ENCODE measurements around the gene STARD9. TPM values are rescaled to one million over a fixed set of nuclear protein-coding genes. Genes with fewer than 3 reads are reported as not detected.

STARD9 gene
- total RNA-seq, 1 experiment from 2014 or later = 5.0 TPM

DNA sequence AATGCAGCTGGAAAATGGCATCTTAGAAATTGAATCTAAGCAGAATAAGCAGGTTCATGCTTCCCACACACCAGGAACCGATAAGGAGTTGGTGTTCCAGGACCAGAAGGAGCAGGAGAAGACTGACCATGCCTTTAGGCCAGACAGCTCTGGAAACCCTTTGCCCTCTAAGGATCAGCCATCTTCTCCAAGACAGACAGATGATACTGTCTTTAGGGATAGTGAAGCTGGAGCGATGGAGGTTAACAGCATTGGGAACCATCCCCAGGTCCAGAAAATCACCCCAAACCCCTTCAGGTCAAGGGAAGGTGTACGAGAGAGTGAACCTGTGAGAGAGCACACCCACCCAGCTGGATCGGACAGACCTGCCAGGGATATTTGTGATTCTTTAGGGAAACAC, 112.3 kb downstream of the STARD9 start:
- no peaks in the 10 kb centered on the region for H3K27me3 ChIP-seq (ENCODE audit: insufficient read depth, low read length)

More for the DNA sequence above, 112.3 kb downstream of the STARD9 start:
- no peak overlapping the region for H2AFZ ChIP-seq (ENCODE audit: low read depth, low read length, poor library complexity, severe bottlenecking)
- H3K4me1 ChIP-seq (ENCODE audit: control insufficient read depth in 1 of 2, insufficient read depth in 2 of 2, low read length in 2 of 2) = no peaks in the 10 kb centered on the region
- ChIA-PET RAD21 (ENCODE audit: low non-redundant PET in 1 of 2, low total read pairs in 2 of 2, uncharacterized antibody in 2 of 2, unreplicated experiment in 2 of 2) (no interaction called here), CTCF (no interaction called here), POLR2A (no interaction called here)
- H3K9ac ChIP-seq (ENCODE audit: low read length) = no peak overlapping the region
- TF ChIP-seq, protein P1, sequence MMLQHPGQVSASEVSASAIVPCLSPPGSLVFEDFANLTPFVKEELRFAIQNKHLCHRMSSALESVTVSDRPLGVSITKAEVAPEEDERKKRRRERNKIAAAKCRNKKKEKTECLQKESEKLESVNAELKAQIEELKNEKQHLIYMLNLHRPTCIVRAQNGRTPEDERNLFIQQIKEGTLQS (IDR thresholded peaks at IDR 0.05) = no peak
- TF ChIP-seq, protein P2, sequence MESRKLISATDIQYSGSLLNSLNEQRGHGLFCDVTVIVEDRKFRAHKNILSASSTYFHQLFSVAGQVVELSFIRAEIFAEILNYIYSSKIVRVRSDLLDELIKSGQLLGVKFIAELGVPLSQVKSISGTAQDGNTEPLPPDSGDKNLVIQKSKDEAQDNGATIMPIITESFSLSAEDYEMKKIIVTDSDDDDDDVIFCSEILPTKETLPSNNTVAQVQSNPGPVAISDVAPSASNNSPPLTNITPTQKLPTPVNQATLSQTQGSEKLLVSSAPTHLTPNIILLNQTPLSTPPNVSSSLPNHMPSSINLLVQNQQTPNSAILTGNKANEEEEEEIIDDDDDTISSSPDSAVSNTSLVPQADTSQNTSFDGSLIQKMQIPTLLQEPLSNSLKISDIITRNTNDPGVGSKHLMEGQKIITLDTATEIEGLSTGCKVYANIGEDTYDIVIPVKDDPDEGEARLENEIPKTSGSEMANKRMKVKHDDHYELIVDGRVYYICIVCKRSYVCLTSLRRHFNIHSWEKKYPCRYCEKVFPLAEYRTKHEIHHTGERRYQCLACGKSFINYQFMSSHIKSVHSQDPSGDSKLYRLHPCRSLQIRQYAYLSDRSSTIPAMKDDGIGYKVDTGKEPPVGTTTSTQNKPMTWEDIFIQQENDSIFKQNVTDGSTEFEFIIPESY (IDR thresholded peaks at IDR 0.05; ENCODE audit: extremely low read depth, insufficient replicate concordance, low read length) = no peak
- TF ChIP-seq POLR2AphosphoS5 (IDR thresholded peaks at IDR 0.05; ENCODE audit: low read depth, low read length) (no peak), EZH2 (IDR thresholded peaks at IDR 0.05) (no peak), YY1 (IDR thresholded peaks at IDR 0.05; ENCODE audit: extremely low read depth, insufficient replicate concordance, low read depth, low read length) (no peak), JUND (IDR thresholded peaks at IDR 0.05) (no peak), SIN3A (IDR thresholded peaks at IDR 0.05; ENCODE audit: low read depth) (no peak), SRF (IDR thresholded peaks at IDR 0.05; ENCODE audit: low read depth) (no peak), CEBPB (IDR thresholded peaks at IDR 0.05; ENCODE audit: low read depth) (no peak)
- TF ChIP-seq, protein P3, sequence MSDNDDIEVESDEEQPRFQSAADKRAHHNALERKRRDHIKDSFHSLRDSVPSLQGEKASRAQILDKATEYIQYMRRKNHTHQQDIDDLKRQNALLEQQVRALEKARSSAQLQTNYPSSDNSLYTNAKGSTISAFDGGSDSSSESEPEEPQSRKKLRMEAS (IDR thresholded peaks at IDR 0.05) = no peak
- TF ChIP-seq, protein P4, sequence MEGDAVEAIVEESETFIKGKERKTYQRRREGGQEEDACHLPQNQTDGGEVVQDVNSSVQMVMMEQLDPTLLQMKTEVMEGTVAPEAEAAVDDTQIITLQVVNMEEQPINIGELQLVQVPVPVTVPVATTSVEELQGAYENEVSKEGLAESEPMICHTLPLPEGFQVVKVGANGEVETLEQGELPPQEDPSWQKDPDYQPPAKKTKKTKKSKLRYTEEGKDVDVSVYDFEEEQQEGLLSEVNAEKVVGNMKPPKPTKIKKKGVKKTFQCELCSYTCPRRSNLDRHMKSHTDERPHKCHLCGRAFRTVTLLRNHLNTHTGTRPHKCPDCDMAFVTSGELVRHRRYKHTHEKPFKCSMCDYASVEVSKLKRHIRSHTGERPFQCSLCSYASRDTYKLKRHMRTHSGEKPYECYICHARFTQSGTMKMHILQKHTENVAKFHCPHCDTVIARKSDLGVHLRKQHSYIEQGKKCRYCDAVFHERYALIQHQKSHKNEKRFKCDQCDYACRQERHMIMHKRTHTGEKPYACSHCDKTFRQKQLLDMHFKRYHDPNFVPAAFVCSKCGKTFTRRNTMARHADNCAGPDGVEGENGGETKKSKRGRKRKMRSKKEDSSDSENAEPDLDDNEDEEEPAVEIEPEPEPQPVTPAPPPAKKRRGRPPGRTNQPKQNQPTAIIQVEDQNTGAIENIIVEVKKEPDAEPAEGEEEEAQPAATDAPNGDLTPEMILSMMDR (IDR thresholded peaks at IDR 0.05 in 2 of 3, conservative IDR thresholded peaks at IDR 0.05 in 1 of 3; ENCODE audit: borderline replicate concordance in 1 of 3, insufficient read depth in 1 of 3, low read depth in 2 of 3, low read length in 2 of 3) = no peak
- BruUV-seq (replicated peaks) = no TSS peak
- peaks cover 2 to 4% of the 10 kb centered on the region in 2 experiments; a peak in 1 of 4 replicates for H3K36me3 ChIP-seq (ENCODE audit: control insufficient read depth in 1 of 2, insufficient read depth in 2 of 2, low read length in 2 of 2)
- H3K79me2 ChIP-seq (ENCODE audit: insufficient read depth, low read length) = no peaks in the 10 kb centered on the region
- no peaks in the 10 kb centered on the region for H3K9me3 ChIP-seq (ENCODE audit: control insufficient read depth in 1 of 2, insufficient read depth in 1 of 2, low read depth in 1 of 2, low read length in 2 of 2)
- intact Hi-C loops (cut with micrococcal nuclease) = no loop called here
- no peak for ATAC-seq
- no peak for DNase-seq (ENCODE audit: low read depth, low spot score)
- H3K4me2 ChIP-seq (ENCODE audit: low read length) = no peak overlapping the region
- no peaks in the 10 kb centered on the region for H3K9me2 ChIP-seq (ENCODE audit: insufficient read depth)
- no peak overlapping the region for H3K4me3 ChIP-seq (replicated peaks in 1 of 2; ENCODE audit: low read depth in 1 of 2, low read length in 2 of 2)
- no peaks in the 10 kb centered on the region for H4K20me1 ChIP-seq (ENCODE audit: insufficient read depth)
- no peak overlapping the region for H3K27ac ChIP-seq (ENCODE audit: low read depth, low read length)
